GM21737 (cell line): ENCODE measurements around the gene RPEL1.
A peak's percentile ranks its signal among the peaks of the same experiment; 100 is the strongest.
"Not testable (repeated sequence)": the region's sequence is repeated elsewhere in the genome, so short reads cannot be mapped to it uniquely, and the experiment has no call there.

Experiments used
- ATAC-seq: cut with Tn5 transposase; IDR thresholded peaks from one replicate; pipeline ENCODE4 v1.9.1; 2021; ENCODE audit warnings: mild to moderate bottlenecking, moderate library complexity; ENCODE audit not compliant: unreplicated experiment

Gene RPEL1

GRCh38 chr10:103232772-103233488 lies 12.8 kb upstream of the RPEL1 start:
- ATAC-seq = no peak

- ATAC-seq = no peak
Observed at GRCh38 chr10:103235775-103236174, 9.9 kb upstream of the RPEL1 start.

GRCh38 chr10:103238506-103239252 lies 7.0 kb upstream of the RPEL1 start:
- ATAC-seq = no peak

GRCh38 chr10:103241262-103242011 lies 4.2 kb upstream of the RPEL1 start:
- ATAC-seq = no peak

- peak; percentile 51 for ATAC-seq
Observed at GRCh38 chr10:103244666-103245271, 918 bp upstream of the RPEL1 start.

- ATAC-seq = no peak
Observed at GRCh38 chr10:103246324-103246723, 637 bp downstream of the RPEL1 start.

- ATAC-seq = no peak
Observed at GRCh38 chr10:103254113-103254512, 8.4 kb downstream of the RPEL1 start.

GRCh38 chr10:103254538-103255325 lies 9.0 kb downstream of the RPEL1 start:
- ATAC-seq = no peak

GRCh38 chr10:103256613-103257012 lies 10.9 kb downstream of the RPEL1 start:
- ATAC-seq = no peak

- no peak for ATAC-seq
Observed at GRCh38 chr10:103257812-103258211, 12.1 kb downstream of the RPEL1 start.

- ATAC-seq = not testable (repeated sequence)
Observed at GRCh38 chr10:103258928-103259327, 13.2 kb downstream of the RPEL1 start.

GRCh38 chr10:103259989-103260388 lies 14.3 kb downstream of the RPEL1 start:
- ATAC-seq = no peak

GRCh38 chr10:103262229-103262628 lies 16.5 kb downstream of the RPEL1 start:
- no peak for ATAC-seq

- no peak for ATAC-seq
Observed at GRCh38 chr10:103265717-103266329, 20.1 kb downstream of the RPEL1 start.

GRCh38 chr10:103273041-103273441 lies 27.4 kb downstream of the RPEL1 start:
- ATAC-seq = no peak

GRCh38 chr10:103276251-103276895 lies 30.7 kb downstream of the RPEL1 start:
- ATAC-seq = no peak

GRCh38 chr10:103276896-103277712 lies 31.4 kb downstream of the RPEL1 start, which contains the start of gene INA:
Gene INA, plus strand, starts transcription at chr10:103277138. Its CDS starts 74 bp downstream, at chr10:103277212.
- no peak for ATAC-seq

GRCh38 chr10:103277713-103278536 lies 32.2 kb downstream of the RPEL1 start:
- ATAC-seq = no peak
